ENCODE measurements around the gene OBP2A. TPM values are rescaled to one million over a fixed set of nuclear protein-coding genes. Genes with fewer than 3 reads are reported as not detected.
A peak's percentile ranks its signal among the peaks of the same experiment; 100 is the strongest.

OBP2A gene
- total and polyA plus RNA-seq, 12 donors: not detected

DNA sequence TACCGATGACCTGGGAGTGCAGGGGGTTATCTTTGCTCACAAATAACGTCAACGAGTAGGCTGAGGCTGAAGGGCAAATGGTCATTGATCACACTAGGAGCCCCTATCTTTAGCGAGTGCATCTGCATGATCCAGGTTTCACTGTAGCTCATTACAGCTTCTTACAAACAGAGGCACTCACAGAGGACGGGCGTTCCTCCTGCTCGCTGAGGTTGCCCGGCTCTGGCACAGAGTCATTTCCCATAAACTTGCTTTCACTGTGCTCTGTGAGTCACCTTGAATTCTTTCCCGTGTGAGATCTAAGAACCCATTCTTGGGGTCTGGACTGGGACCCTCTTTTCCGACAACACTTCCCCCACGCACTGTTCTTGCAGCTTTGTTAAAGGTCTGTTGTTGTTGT, 13.7 kb downstream of the OBP2A start:
- Histone ChIP-seq H3K4me1 (no peaks in the 10 kb centered on the region), H3K4me3 (no peak overlapping the region), H3K36me3 (no peaks in the 10 kb centered on the region), H3K27me3 (peaks cover 0 to 16% (median 6%) of the 10 kb centered on the region in 7 donors), H3K27ac (no peak overlapping the region), H3K9me3 (peaks cover 0 to 10% (median 0%) of the 10 kb centered on the region in 11 donors)
- 29 to 32% methylated on average over 11 of the region's 11 CpGs for WGBS, 2 donors
- DNase-seq (no peak), ATAC-seq (no peak)
- intact Hi-C loops (cut with DNase I): no loop called here
- TF ChIP-seq, protein P1, sequence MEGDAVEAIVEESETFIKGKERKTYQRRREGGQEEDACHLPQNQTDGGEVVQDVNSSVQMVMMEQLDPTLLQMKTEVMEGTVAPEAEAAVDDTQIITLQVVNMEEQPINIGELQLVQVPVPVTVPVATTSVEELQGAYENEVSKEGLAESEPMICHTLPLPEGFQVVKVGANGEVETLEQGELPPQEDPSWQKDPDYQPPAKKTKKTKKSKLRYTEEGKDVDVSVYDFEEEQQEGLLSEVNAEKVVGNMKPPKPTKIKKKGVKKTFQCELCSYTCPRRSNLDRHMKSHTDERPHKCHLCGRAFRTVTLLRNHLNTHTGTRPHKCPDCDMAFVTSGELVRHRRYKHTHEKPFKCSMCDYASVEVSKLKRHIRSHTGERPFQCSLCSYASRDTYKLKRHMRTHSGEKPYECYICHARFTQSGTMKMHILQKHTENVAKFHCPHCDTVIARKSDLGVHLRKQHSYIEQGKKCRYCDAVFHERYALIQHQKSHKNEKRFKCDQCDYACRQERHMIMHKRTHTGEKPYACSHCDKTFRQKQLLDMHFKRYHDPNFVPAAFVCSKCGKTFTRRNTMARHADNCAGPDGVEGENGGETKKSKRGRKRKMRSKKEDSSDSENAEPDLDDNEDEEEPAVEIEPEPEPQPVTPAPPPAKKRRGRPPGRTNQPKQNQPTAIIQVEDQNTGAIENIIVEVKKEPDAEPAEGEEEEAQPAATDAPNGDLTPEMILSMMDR (IDR thresholded peaks at IDR 0.05): no peak

DNA sequence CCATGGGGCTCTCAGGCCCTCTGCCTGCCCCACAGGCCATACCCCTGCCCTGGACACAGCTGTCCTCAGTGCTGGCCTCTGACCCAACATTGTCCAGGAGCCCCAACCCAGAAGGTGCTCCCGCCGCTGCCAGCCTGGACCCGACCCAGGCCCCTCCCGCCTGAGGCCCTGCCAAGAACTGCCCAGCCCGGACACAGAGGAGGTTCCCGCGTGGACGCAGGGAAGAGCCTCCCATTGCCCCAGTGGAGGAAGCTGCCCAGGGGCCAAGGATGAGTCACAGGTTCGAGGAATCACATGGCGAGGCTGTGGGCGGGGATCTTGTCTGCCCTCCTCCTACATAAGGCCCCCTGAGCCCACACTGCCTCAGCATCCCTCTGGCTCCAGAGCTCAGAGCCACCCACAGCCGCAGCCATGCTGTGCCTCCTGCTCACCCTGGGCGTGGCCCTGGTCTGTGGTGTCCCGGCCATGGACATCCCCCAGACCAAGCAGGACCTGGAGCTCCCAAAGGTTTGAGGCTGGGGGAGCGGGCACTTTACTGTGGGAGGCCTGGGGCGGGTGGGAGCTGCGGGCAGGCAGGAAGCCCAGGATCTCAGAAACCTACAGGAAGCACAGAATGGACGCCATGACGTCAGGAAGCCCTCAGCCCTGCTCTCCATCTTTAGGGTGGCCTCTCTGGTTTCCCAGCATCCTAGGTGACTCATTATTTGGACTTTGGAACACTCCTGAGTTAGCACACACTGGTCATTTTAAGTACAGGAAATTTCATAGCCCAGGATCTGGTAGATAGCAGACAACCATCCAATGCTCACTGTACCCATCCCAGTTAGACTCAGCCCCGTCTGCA, 15.7 kb downstream of the OBP2A start, which contains the start of gene PAEP:
PAEP (plus strand) TSS at position 366 of the 844 bp plus-strand sequence.
- no peaks in the 10 kb centered on the region for H3K36me3 ChIP-seq
- no peaks in the 10 kb centered on the region for H3K4me1 ChIP-seq
- 88% methylated on average over 20 of the region's 20 CpGs for WGBS, 2 donors
- TF ChIP-seq, protein P1 (IDR thresholded peaks at IDR 0.05): no peak
- H3K9me3 ChIP-seq: no peaks in the 10 kb centered on the region
- H3K27ac ChIP-seq: no peak within 1 kb of the TSS
- peaks cover 0 to 37% (median 21%) of the 10 kb centered on the region in 7 donors for H3K27me3 ChIP-seq
- DNase-seq: no peak
- H3K4me3 ChIP-seq: no peak within 1 kb of the TSS
- no peak for ATAC-seq
- intact Hi-C loops (cut with DNase I): no loop called here

DNA sequence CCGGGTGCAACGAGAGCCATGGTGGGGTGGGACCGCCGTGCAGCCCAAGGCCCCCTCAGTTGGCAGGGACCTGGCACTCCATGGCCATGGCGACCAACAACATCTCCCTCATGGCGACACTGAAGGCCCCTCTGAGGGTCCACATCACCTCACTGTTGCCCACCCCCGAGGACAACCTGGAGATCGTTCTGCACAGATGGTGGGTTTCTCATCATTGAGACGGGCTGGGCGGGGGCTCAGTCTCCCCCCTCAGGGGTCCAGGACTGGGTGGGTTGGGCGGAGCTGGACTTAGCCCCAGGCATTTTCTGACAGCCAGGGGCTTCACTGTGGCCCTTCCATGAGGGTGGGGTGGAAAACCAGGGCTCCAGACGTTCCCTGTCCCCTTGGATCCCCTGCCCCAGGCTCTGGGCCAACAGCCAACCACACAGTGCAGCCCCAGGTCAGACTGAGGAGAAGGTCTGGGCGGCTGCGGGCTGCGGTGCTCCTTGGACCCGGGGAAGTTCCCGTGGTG, 16.4 kb downstream of the OBP2A start:
- Histone ChIP-seq H3K27me3 (peaks cover 0 to 39% (median 21%) of the 10 kb centered on the region in 7 donors), H3K36me3 (no peaks in the 10 kb centered on the region), H3K4me3 (no peak overlapping the region), H3K27ac (no peak overlapping the region), H3K4me1 (no peaks in the 10 kb centered on the region), H3K9me3 (no peaks in the 10 kb centered on the region)
- intact Hi-C loops (cut with DNase I): no loop called here
- no peak for DNase-seq
- TF ChIP-seq, protein P1 (IDR thresholded peaks at IDR 0.05): no peak
- 81 to 84% methylated on average over 17 of the region's 17 CpGs for WGBS, 2 donors
- ATAC-seq: no peak

DNA sequence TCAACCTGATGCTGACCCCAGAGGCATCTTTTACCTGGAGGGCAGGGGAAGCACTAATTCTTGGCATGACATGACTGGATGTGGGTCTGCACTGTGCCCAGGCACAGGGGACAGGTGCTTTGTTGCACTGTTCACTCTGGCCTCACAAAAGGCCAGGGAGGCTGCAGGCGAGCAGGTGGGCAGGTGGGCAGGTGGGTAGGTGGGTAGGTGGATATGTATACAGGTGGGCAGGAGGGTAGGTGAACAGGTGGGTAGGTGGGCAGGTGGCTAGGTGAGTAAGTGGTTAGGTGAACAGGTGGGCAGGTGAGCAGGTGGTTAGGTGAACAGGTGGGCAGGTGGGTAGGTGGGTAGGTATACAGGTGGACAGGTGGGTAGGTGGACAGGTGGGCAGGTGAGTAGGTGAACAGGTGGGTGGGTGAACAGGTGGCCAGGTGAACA, 17.1 kb downstream of the OBP2A start:
- TF ChIP-seq, protein P1 (IDR thresholded peaks at IDR 0.05): no peak
- peak in 1 of 8 donors; percentile 17 for ATAC-seq
- H3K27me3 ChIP-seq: peaks cover 0 to 38% (median 21%) of the 10 kb centered on the region in 7 donors
- no peaks in the 10 kb centered on the region for H3K4me1 ChIP-seq
- no peak overlapping the region for H3K27ac ChIP-seq
- H3K36me3 ChIP-seq: no peaks in the 10 kb centered on the region
- H3K4me3 ChIP-seq: no peak overlapping the region
- WGBS, 2 donors: 85 to 86% methylated on average over 1 of the region's 1 CpG
- DNase-seq: no peak
- no peaks in the 10 kb centered on the region for H3K9me3 ChIP-seq
- intact Hi-C loops (cut with DNase I): no loop called here
